HepG2 (cell line): ENCODE measurements around the gene FBXW2. TPM values are rescaled to one million over a fixed set of nuclear protein-coding genes. Genes with fewer than 3 reads are reported as not detected.

Source experiments
- ATRX ChIP-seq: sonication (generic); formaldehyde crosslinking; IDR thresholded peaks from 2 replicates; pipeline ENCODE4 v1.4.0; 2020; ENCODE audit warnings: missing genetic modification reagents, borderline replicate concordance
- E2F2 ChIP-seq: sonication (generic); formaldehyde crosslinking; IDR thresholded peaks from 2 replicates; pipeline ENCODE4 v1.4.0; 2020; ENCODE audit warnings: missing genetic modification reagents, borderline replicate concordance
- GABPB1 ChIP-seq: IDR thresholded peaks from 2 replicates; pipeline ENCODE4 v1.6.1; 2016; ENCODE audit warnings: mild to moderate bottlenecking, missing genetic modification reagents, moderate library complexity, missing compliant biosample characterization
- KDM5A ChIP-seq: fragments of 200-600 bp; sonication (generic); IDR thresholded peaks from 2 replicates; pipeline ENCODE4 v1.7.0; 2018; ENCODE audit warnings: antibody characterized with exemption, mild to moderate bottlenecking, low read length, borderline replicate concordance
- MAFG ChIP-seq: sonication (generic); formaldehyde crosslinking; IDR thresholded peaks from 2 replicates; pipeline ENCODE4 v1.5.1; 2020; ENCODE audit warnings: mild to moderate bottlenecking, missing genetic modification reagents
- NFAT5 ChIP-seq: sonication (generic); formaldehyde crosslinking; IDR thresholded peaks from 2 replicates; pipeline ENCODE4 v1.4.0; 2020; ENCODE audit warnings: missing genetic modification reagents
- PAX8 ChIP-seq: sonication (generic); formaldehyde crosslinking; IDR thresholded peaks from 2 replicates; pipeline ENCODE4 v1.8.0; 2022; ENCODE audit warnings: mild to moderate bottlenecking, missing genetic modification reagents, borderline replicate concordance
- PITX1 ChIP-seq: sonication (generic); formaldehyde crosslinking; IDR thresholded peaks from 2 replicates; pipeline ENCODE4 v1.5.1; 2020; ENCODE audit warnings: mild to moderate bottlenecking, missing genetic modification reagents
- PLRG1 ChIP-seq: fragments of 450-650 bp; conservative IDR thresholded peaks from 2 replicates; pipeline ENCODE4 v1.6.1; 2016
- SOX6 ChIP-seq, 2 experiments: fragments of 450-650 bp in 1 of 2; sonication (generic) in 1 of 2; formaldehyde crosslinking in 1 of 2; IDR thresholded peaks; 2 replicates each; pipeline versions ENCODE4 v1.4.0 to v1.6.1; 2017 to 2020; ENCODE audit warnings: antibody characterized with exemption in 1 of 2, mild to moderate bottlenecking in 1 of 2, missing genetic modification reagents in 1 of 2
- SP5 ChIP-seq: IDR thresholded peaks from 2 replicates; pipeline ENCODE4 v1.6.1; 2016; ENCODE audit warnings: low read depth, borderline replicate concordance
- ZBTB2 ChIP-seq: sonication (generic); formaldehyde crosslinking; IDR thresholded peaks from 2 replicates; pipeline ENCODE4 v1.8.0; 2022; ENCODE audit warnings: low read depth, missing genetic modification reagents
- ZBTB25 ChIP-seq: IDR thresholded peaks from 2 replicates; pipeline ENCODE4 v1.6.1; 2018; ENCODE audit warnings: missing genetic modification reagents
- ZNF512 ChIP-seq: sonication (generic); formaldehyde crosslinking; IDR thresholded peaks from 2 replicates; pipeline ENCODE4 v1.4.0; 2020; ENCODE audit warnings: mild to moderate bottlenecking, missing genetic modification reagents
- ZNF576 ChIP-seq: sonication (generic); formaldehyde crosslinking; IDR thresholded peaks from 2 replicates; pipeline ENCODE4 v1.4.0; 2020; ENCODE audit warnings: mild to moderate bottlenecking, missing genetic modification reagents
- ZNF589 ChIP-seq: sonication (generic); formaldehyde crosslinking; conservative IDR thresholded peaks from 2 replicates; pipeline ENCODE4 v1.8.0; 2022; ENCODE audit warnings: mild to moderate bottlenecking, moderate library complexity, missing genetic modification reagents
- ZNF737 ChIP-seq: sonication (generic); formaldehyde crosslinking; IDR thresholded peaks from 2 replicates; pipeline ENCODE4 v1.5.0; 2020; ENCODE audit warnings: missing genetic modification reagents, mild to moderate bottlenecking, borderline replicate concordance
- ZSCAN9 ChIP-seq: IDR thresholded peaks from 2 replicates; pipeline ENCODE4 v1.6.1; 2016; ENCODE audit warnings: borderline replicate concordance
- polyA plus RNA-seq, 8 experiments: library from polyadenylated mRNA; depleted of rRNA in 3 of 8; stranded (reverse) in 7 of 8; unstranded in 1 of 8; fragments of >200 nt; fragmentation: Illumina TruSeq in 4 of 8; extraction: Trizol in 4 of 8; gene quantifications; 2 replicates each; pipeline versions ENCODE4 v1.2.1 to v1.2.3, GENCODE V29; 2011 to 2016; ENCODE audit warnings: low read depth in 4 of 8, missing spikeins in 1 of 8, mixed read lengths in 1 of 8; ENCODE audit not compliant: insufficient read depth in 1 of 8
- total RNA-seq, 5 experiments: library from RNA; depleted of rRNA; stranded (reverse); fragments of >200 nt; fragmentation: Illumina TruSeq; extraction: Trizol; gene quantifications; 2 replicates each; pipeline ENCODE4 v1.2.3, GENCODE V29; 2016; ENCODE audit warnings: low read depth in 1 of 5

The FBXW2 gene
- total and polyA plus RNA-seq, 2 of the 13 experiments (the other 11 are each of a cell fraction or from before 2014, with no cell fraction given), result 35.4 to 43.1 TPM

GRCh38 chr9:120714088-120714845 lies 78.9 kb downstream of the FBXW2 start, which contains the start of gene MEGF9 (continued):
- no peak for TF ChIP-seq ZBTB25 (CRISPR knock-in tag)
- TF ChIP-seq ZSCAN9 (CRISPR knock-in tag), result no peak
- TF ChIP-seq SOX6 (IDR thresholded peaks at IDR 0.05), result no peak
- peak; percentile 54 for TF ChIP-seq SOX6 (CRISPR knock-in tag; IDR thresholded peaks at IDR 0.05)
- no peak for TF ChIP-seq ZNF576
- no peak for TF ChIP-seq ZNF737
- TF ChIP-seq KDM5A, result 0 out of 2 replicates have a peak, but pooled peaks have one; percentile 29
- TF ChIP-seq MAFG (CRISPR knock-in tag), result no peak
- 0 out of 2 replicates have a peak, but pooled peaks have one; percentile 42 for TF ChIP-seq SP5 (CRISPR knock-in tag)
- TF ChIP-seq E2F2 (CRISPR knock-in tag), result no peak
- no peak for TF ChIP-seq ZNF589 (CRISPR knock-in tag)
- TF ChIP-seq PAX8, result no peak
- TF ChIP-seq ZNF512, result no peak
- TF ChIP-seq PITX1 (CRISPR knock-in tag), result no peak
- no peak for TF ChIP-seq NFAT5 (CRISPR knock-in tag)
- no peak for TF ChIP-seq ATRX (CRISPR knock-in tag)
- no peak for TF ChIP-seq PLRG1
- peak; percentile 84 for TF ChIP-seq GABPB1 (CRISPR knock-in tag)
- TF ChIP-seq ZBTB2, result peak; percentile 82
